HG03064 (cell line): ENCODE measurements around the gene C11orf24.

Source experiments
- ATAC-seq: cut with Tn5 transposase; IDR thresholded peaks from one replicate; pipeline ENCODE4 v1.9.1; 2021; ENCODE audit warnings: low read depth; ENCODE audit not compliant: unreplicated experiment

C11orf24 gene

DNA sequence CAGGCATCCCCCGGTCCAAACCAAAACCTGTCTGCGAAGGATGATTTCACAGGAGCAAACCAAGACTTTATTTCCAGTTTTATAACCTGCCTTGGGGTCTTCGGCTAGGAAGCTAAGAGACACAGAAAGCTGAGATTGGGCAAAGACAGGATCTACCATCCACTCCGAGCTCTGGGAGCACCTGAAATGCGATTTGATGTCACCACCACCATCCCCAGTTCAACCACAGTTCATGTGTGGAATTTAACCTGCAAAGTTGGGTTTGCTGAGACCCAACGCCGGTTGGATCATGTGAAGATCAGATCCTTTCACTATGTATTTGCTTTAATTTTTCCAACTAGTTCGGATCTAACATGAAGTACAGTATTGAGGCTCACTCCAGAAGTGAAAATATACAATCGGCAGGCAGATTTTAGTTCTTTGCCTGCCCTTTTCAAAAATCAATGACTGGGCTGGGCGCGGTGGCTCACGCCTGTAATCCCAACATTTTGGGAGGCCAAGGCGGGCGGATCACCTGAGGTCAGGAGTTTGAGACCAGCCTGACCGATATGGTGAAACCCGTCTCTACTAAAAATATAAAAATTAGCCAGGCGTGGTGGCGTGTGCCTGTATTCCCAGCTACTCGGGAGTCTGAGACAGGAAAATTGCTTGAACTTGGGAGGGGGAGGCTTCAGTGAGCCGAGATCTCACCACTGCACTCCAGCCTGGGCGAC, 1.4 kb upstream of the C11orf24 start:
- ATAC-seq: no peak

DNA sequence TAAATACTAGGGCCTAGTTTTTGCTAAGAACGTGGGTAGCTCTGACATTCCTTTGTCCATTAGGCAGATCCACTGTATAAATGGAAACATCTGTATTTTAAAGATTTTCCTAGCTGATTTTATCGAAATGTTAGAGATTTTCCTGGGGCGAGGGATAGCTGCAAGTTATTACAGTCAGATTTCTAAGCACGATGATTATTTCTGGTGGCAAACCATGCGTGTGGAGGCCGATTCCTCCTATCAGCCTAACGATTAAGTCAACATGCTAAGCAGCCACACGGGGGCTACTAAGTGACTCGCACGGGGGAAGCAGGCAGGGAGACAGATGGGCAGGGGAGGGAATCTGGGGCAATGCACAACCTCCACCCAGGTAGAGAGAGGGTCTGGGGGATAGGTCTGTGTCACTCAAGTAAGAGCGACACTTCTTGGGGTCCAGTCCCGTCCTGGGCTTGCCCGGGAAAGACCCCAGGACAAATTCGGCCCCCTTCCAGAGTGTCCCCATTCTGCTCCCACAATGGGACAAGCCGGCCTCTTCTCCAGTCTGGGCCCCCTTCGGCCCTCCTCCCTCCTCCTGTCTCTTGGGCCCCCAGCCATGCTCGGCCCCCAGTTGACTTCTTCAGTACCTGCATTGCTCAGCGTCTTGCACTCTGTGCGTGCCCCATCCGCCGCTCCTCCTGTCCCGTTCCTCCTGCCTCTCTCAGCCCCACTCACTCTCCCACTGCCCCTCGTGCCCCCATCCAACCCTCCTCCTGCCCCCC, 571 bp downstream of the C11orf24 start:
- ATAC-seq: no peak

DNA sequence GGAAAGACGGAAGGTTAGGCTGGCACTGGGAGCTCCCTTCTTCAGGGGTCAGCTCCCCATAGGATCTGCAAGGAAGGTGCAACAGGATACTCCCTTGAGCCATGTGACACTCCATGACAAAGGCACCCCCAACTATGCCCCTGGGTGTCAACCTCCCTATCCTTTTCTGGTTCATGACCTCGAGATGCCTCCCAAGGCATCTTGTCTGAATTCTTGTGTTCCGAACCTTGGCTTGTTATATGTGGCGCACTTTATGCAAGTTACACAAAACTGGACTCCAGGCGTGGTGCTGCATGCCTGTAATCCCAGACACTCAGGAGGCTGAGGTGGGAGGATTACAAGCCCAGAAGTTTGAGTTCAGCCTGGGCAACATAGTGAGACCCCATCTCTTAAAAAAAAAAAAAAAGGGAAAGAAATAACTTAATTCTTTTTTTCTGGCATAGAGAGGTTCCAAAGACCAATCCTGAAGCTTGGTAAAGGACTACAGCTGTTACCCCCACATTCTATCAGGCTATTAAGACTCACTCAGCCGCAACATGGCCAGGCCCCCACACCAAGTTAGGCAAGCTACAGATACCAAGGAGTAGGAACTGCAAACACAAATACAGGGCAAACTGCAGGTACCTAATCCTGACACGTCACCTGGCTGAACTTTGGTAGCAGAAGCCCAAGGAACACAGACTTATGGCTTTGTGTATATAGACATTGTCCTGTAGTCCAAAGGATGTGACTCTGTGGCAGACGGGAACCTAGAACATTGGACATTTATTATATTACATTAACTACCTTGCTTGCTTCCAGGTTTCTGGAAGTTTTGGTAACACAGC, 1.4 kb downstream of the C11orf24 start:
- no peak for ATAC-seq

DNA sequence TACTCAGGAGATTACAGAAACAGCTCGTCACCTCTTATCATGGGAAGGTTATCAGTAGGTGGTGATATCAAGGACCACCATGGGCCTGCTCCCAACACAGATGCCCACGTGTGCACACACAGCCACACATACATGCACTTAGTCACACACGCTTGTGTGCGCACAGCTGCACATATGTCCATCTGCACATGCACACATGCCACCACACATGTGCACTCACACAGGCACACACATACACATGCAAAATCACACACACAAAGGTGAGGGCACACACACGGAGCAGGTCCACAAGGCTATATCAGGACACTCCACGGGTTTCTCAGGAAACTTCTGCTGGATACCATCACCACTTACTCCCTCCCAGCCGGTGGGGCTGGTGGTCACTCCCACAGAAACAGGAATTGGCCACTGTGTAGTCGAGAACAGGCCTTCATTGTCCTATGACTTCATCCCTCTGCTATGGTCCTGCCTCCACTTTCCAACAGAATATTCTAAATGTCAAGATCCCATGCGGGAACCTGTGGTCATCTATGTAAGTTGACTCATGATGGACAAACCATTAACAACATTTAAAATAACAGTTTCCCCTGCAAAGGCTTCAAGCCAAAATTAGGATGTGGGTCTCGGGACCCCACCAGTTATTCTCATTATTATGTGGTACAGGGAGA, 2.2 kb downstream of the C11orf24 start:
- ATAC-seq: no peak

DNA sequence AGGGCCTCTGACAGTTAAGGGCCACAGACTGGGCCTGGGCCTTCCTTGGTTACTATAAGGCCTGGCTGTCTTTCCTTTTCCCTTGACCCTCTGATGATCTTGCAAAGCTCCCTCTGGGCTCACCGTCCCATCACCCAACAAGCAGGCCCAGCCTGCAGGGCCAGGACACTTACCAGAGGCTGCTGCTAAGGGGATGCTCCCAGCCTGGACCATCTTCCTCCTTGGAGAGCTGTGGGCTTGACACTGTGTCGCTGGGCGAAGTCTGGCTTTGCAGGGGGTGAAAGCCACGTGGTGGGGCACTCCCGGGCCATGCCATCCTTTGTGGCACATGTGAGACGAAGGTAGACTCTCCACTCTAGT, 3.9 kb downstream of the C11orf24 start:
- no peak for ATAC-seq

DNA sequence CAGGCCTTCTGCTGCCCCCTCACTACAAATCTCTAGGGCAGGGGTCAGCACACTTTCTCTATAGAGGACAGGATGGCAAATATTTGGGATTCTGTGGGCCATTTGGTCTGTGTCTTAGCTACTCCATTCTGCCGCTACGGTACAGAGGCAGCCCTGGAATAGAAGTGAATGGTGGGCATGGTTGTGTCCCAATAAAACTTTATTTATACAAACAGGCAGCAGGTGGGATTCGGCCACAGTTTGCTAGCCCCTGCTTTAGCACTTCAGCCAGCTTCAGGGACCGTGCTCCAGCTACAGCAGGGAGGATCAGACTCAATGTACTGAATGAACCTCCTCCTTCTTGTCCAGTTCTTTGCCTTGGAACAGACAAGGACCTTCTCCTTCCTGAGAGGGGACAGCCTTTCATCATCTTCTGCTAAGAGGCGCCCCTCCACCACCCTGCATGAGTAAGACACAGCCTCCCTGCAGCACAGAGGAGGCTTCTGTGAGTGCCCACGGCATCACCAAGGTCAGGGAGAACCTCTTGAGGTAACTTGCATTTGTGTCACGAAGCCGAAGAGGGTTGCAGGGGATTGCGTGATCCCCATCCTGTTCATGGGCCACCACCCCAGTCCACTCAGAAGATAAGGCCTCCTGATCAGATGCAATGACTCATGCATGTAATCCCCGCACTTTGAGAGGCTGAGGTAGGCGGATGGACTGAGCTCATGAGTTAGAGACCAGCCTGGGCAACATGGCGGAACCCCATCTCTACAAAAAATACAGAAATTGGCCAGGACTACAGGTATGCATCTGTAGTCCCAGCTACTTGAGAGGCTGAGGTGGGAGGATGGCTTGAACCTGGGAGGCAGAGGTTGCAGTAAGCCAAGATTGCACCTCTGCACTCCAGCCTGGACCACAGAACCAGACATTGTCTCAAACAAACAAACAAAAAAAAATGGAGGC, 4.6 kb downstream of the C11orf24 start:
- ATAC-seq: no peak

DNA sequence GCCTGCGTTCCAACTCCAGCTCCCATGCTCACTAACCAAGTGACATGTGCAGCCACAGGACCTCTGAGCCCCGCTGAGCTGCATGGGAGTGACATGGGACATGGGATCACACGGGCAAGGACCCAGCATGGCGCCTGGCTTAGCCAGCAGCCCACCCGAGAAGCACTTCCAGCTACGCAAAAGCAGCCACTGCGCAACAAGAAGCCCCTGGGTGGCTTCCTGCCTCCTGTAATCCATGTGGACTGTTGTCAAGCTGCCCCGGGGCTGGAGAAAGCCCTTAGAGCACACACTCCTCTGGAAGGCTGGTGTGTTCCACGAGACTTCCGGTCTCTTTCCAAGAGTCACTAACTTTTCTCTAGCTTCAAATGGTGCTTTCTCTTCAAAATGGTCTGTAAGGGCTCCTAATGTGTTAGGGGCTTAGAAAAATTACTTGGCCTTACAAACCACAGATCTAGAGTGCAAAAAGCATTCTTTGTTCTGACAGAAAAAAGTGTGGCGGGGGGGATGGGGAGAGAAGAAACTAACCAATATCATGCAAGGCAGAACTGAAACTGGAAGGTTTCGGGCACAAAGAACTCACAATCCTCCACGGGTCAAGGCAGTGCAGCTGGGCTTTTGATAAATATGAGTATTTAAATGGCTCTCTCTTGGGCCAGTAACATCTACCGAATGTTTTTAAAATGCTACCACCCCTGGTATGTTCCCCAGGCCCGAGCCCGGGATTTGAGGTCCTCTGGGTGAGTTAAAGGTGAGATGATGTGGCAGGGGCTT, 5.5 kb downstream of the C11orf24 start:
- ATAC-seq: no peak

DNA sequence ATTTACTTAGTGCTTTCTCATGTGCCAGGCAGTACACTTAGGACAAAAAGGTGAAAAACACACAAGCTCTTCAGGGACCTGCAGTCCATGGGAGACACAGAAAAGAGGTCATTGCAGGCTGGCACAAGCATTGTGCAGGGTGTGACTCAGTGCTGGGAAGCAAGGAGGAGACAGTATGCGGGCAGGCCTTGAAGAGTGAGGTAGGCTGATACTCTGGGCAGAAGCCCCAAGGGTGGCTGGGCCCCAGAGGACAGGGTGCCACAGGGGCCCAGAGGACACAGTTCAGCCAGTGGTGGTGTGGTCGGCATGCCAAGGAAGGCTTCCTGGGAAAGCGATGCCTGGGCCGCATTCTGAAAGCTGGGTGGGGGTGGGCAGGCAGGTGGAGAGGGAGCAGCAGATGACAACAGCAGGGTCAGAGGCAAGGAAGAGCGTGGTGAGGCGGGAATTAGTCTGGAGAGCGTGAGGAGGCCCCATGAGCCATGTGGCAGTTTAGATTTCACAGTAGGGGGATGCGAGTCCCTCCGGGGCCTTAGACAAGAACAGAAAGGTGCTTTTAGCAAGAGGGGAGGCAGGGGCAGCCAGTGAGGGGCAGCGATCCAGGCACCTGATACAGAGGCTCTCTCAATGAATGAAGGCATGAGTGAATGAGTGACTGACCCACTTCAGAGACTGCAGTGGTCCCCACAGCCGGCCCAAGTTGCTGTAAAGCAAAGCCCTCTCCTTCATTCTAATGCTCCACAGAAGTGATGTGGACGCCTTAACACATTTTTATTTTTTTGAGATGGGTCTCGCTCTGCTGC, 6.8 kb downstream of the C11orf24 start:
- ATAC-seq: no peak

DNA sequence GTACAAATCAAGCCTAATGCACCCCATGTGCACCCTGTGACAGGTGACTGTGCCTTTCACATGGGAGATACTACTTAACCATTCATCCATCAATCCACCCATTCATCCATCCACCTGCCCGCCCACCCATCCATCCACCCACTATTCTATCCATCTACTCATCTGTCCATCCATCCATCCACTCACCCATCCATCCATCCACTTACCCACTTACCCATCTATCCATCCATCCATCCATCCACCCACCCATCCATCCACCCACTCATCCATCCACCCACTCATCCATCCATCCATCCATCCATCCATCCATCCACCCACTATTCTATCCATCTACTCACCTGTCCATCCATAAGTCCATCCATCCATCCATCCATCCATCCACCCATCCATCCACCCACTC, 7.5 kb downstream of the C11orf24 start:
- ATAC-seq: no peak

DNA sequence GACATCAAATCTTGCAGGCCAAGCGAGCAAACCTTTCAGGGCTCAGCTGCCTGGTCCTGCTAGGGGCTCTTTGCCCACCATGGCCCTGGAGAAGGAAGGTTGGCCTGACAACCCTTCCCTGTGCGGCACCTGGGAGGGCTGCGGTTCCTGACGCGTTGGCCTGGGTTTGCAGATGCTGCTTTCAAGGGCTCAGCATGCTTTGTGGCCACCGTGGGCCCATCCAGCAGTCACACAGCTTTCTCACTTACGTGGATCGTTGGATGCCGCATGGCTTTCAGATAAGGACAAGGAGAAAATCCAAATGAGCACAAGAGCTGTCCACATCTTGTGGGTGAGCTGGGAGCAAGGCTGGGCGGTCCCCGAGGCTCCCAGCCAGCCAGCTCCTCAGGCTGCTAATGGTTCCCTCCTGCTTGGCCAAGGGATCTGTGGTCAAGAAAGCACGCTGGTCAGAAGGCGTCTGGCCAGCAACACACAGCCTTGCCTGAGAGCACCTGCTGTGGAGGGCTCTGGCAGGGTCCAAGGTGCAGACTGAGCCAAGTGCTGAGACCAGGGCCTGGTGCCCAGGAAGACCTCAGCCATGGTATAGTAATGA, 8.2 kb downstream of the C11orf24 start:
- ATAC-seq: no peak

DNA sequence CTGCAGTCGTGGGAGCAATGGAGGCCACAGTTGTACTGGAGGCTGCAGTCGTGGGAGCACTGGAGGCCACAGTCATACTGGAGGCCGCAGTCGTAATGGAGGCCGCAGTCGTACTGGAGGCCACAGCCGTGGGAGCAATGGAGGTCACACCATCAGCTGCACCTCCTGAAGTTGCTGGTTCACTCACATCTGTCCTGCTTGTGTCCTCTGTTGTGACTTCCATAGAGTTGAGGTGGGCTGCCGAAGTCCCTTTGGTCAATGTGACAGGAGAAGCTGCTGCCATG, 9.3 kb downstream of the C11orf24 start:
- ATAC-seq: no peak

DNA sequence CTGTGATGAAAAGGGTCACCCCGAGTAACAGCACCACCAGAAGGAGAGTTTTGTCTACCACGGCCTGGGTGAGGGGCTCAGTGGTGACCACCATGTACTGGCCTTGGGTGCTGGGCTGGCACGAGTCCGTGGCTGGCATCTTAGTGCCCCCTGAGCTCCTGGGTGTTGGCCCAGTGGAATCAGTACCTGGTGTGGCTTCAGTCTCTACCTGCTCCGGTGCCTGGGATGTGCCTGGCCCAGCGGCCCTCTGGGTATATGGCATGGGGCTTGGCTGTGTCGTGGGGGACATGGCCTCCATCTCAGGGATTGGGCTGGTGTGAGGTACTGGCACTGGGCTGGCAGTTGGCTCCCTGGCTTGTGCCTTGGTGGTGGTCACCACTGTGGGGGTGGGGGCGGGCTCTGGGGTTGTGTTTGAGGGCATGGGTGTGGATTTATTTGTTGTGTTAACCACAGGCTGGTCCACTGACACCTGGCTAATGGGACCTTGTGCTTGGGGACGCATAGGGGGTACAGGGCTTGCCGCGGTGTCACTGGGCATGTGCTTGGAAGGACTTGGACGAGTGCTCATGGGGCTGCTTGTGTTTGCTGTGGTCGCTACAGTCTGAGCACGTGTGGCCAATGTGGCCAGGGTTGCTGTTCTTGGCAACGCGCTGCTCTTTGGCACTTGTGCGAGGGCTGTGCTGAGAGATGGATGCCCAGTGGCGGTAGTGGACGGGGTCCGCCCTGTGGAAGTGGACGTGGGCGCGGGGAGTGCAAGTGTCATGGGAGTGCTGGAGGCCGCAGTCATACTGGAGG, 9.8 kb downstream of the C11orf24 start:
- no peak for ATAC-seq

DNA sequence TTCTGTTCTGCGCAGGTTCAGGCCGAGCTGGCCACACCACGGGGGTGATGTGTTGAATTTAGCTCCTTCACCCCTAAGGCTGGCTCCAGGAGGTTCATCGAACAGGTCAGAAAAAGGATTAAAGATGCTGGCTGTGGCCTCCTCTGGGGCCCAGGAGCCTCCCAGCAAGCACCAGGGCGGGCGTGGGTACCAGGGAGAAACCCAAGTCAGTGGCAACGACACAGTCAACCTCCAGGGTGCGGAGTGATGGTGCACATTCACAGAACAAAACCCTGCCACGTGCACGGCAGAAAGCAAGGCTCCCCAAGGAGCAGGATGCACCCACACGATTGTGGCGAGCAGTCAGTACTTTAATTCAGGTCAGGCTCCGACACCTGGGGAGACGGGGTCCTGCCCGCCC, 10.8 kb downstream of the C11orf24 start:
- ATAC-seq: no peak

DNA sequence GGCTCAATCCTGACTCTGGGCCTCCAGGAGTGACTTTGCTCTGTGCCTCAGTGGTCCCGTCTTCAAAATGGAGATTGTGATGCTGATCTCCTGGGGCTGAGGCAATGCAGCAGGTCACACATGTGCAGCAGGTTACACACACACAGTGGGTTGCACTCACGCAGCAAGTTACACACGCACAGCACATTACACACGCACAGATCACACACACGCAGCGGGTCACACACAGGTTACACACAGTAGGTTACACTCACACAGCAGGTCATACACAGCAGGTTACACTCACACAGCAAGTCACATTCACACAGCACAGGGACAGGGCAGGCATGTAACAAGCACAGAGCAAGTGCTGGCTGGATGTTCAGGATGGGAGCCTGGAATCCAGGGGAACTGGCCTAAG, 11.3 kb downstream of the C11orf24 start:
- ATAC-seq: no peak

DNA sequence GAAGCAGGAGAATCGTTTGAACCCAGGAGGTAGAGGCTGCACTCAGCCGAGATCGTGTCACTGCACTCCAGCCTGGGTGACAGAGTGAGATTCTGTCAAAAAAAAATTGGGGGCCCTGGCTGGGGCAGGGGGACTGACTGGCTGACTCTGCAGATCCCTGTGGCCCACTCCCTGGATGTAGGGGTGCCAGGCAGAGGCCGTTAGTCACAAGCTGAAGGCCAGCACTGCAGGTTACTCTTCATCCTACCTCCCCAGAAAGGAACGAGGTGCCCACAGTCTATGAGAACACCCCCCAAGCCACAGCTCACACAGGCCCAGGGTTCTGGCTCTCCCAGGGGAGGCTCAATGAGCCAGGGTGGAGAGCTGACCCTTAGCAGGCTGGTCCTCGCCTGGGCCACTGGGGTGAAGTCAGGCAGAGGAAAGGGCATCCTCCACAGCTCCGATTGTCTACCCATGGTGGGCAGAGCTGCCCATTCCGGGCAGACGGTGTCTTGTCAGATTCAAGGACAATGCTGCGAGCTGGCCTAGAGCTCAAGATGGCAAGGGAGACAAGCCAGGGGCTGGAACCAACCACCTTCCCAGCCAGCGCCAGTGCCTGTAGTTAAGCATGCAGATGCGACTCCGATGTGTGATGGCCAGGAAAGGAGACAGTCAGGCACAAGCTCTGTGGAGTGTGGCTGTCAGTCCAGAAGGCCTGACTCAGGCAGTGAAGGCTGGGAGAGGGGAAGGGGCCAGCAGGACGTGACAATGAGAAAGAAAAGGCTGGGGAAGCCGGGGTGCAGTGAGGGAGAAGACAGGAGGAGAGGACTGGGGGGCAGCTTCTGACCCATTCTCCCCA, 12.4 kb downstream of the C11orf24 start:
- no peak for ATAC-seq

DNA sequence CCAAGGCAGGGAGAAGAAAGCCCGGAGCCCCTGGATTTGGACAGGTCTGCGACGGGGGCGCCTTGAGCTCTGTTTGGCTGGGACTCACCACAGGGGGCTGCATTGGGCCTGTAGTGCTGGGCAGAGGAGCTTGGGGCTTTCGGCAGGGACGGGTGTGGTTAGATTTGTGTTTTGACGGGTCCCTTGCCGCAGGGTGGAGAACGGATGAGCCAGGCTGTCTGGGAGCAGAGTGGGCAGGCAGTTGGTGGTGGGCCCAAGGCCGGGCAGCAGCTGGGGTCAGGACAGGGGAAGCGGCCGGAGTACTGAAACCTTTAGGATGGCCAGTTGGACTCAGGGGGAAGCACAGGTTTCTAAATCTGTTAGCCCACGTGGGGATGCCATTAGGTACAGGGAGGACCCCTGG, 13.4 kb downstream of the C11orf24 start:
- ATAC-seq: no peak
